Endothelial cell of umbilical vein (primary cell): ENCODE measurements around the gene ZBTB4. TPM values are rescaled to one million over a fixed set of nuclear protein-coding genes. Genes with fewer than 3 reads are reported as not detected.

Source experiments
- BruUV-seq: library from RNA; stranded (reverse); fragments of 400-500 nt; replicated peaks from 2 replicates; lab custom pipeline; 2021; lab: Mats Ljungman, UMichigan
- CTCF ChIA-PET: fragments of 300-600, 350-600 bp; sonication (Branson Sonifier 250); formaldehyde crosslinking; loops from one replicate; lab custom pipeline; 2021; ENCODE audit warnings: antibody characterized with exemption, inconsistent platforms; lab: Charles Lee
- POLR2A ChIA-PET: fragments of 300-600, 350-600 bp; sonication (Branson Sonifier 250); formaldehyde crosslinking; loops from one replicate; lab custom pipeline; 2021; ENCODE audit warnings: antibody characterized with exemption, inconsistent platforms; lab: Charles Lee
- DNase-seq: peaks from one replicate; pipeline ENCODE4 v3.0.0-alpha.2; 2011; ENCODE audit warnings: low read depth, low spot score
- FAIRE-seq: peaks from 2 replicates; lab custom pipeline; 2011; peaks lifted over from hg19 to GRCh38; lab: Jason Lieb, UNC
- H2AFZ ChIP-seq: 2 replicates; pipeline ENCODE4 v1.6.0; 2012; ENCODE audit warnings: low read depth, low read length, control low read depth, inconsistent platforms
- H3K27ac ChIP-seq: 2 replicates; pipeline ENCODE4 v1.5.1; 2011; ENCODE audit warnings: low read depth, mild to moderate bottlenecking, control low read depth, low read length, moderate library complexity; ENCODE audit not compliant: insufficient read depth
- H3K27me3 ChIP-seq, 2 experiments: 2 replicates each; pipeline versions ENCODE4 v1.6.0 to v1.6.1; 2011; ENCODE audit warnings: low read length in 2 of 2, mixed read lengths in 1 of 2; ENCODE audit not compliant: control insufficient read depth in 2 of 2, insufficient read depth in 2 of 2
- H3K36me3 ChIP-seq, 2 experiments: 2 replicates in 1 of 2; 3 replicates in 1 of 2; pipeline ENCODE4 v1.5.1; 2011; ENCODE audit warnings: low read length in 2 of 2, mild to moderate bottlenecking in 1 of 2, moderate library complexity in 1 of 2; ENCODE audit not compliant: control insufficient read depth in 2 of 2, insufficient read depth in 2 of 2; ENCODE audit errors: extremely low read depth in 1 of 2
- H3K4me1 ChIP-seq: 3 replicates; pipeline ENCODE4 v1.5.1; 2011; ENCODE audit warnings: mild to moderate bottlenecking, low read length; ENCODE audit not compliant: control insufficient read depth, insufficient read depth; ENCODE audit errors: extremely low read depth
- H3K4me2 ChIP-seq: 2 replicates; pipeline ENCODE4 v1.6.1; 2011; ENCODE audit warnings: low read length, control low read depth, mixed read lengths; ENCODE audit not compliant: insufficient read depth
- H3K4me3 ChIP-seq, 3 experiments: fragments of 200-600 bp in 1 of 3; sonication (generic), shearing (Covaris generic) in 1 of 3; replicated peaks in 1 of 3; 2 replicates each; pipeline ENCODE4 v1.5.1; 2011 to 2016; ENCODE audit warnings: control low read depth in 3 of 3, low read length in 3 of 3, mild to moderate bottlenecking in 2 of 3, inconsistent platforms in 1 of 3, low read depth in 1 of 3, moderate library complexity in 1 of 3; ENCODE audit not compliant: insufficient read depth in 1 of 3
- H3K79me2 ChIP-seq: 2 replicates; pipeline ENCODE4 v1.6.0; 2012; ENCODE audit warnings: low read length, inconsistent platforms; ENCODE audit not compliant: control insufficient read depth, insufficient read depth
- H3K9ac ChIP-seq: replicated peaks from 2 replicates; pipeline ENCODE3; 2011; ENCODE audit warnings: low read length, control low read depth; ENCODE audit not compliant: insufficient read depth; ENCODE audit errors: extremely low read depth
- H3K9me1 ChIP-seq: replicated peaks from 3 replicates; pipeline ENCODE4 v1.6.0; 2011; ENCODE audit warnings: mild to moderate bottlenecking, low read length; ENCODE audit not compliant: control insufficient read depth, insufficient read depth; ENCODE audit errors: extremely low read depth
- H3K9me3 ChIP-seq: replicated peaks from 2 replicates; pipeline ENCODE4 v1.5.1; 2012; ENCODE audit warnings: low read length, inconsistent platforms; ENCODE audit not compliant: control insufficient read depth, insufficient read depth
- H4K20me1 ChIP-seq: replicated peaks from 2 replicates; pipeline ENCODE3; 2011; ENCODE audit warnings: mild to moderate bottlenecking, low read length; ENCODE audit not compliant: control insufficient read depth, insufficient read depth; ENCODE audit errors: extremely low read depth
- CTCF ChIP-seq, 2 donors: IDR thresholded peaks; 1 replicate in 1 of 2; 2 replicates in 1 of 2; pipeline ENCODE4 v1.5.1; 2011; ENCODE audit warnings: low read length in 2 of 2, mild to moderate bottlenecking in 2 of 2, moderate library complexity in 2 of 2, control low read depth in 1 of 2, inconsistent platforms in 1 of 2, low read depth in 1 of 2; ENCODE audit not compliant: insufficient read depth in 1 of 2; ENCODE audit errors: extremely low read depth in 1 of 2
- EZH2 ChIP-seq: IDR thresholded peaks from 2 replicates; pipeline ENCODE4 v1.6.1; 2012; ENCODE audit warnings: borderline replicate concordance, low read depth, mild to moderate bottlenecking, moderate library complexity, low read length, inconsistent platforms; ENCODE audit not compliant: severe bottlenecking
- GATA2 ChIP-seq: IDR thresholded peaks from 2 replicates; pipeline ENCODE4 v1.7.0; 2011; ENCODE audit warnings: low read depth, mild to moderate bottlenecking, moderate library complexity, mixed read lengths, low read length; ENCODE audit not compliant: insufficient read length, insufficient read depth
- JUN ChIP-seq: IDR thresholded peaks from 2 replicates; pipeline ENCODE4 v1.6.1; 2011; ENCODE audit warnings: borderline replicate concordance, low read depth; ENCODE audit not compliant: insufficient read length, insufficient read depth
- MYC ChIP-seq: IDR thresholded peaks from one replicate; pipeline ENCODE4 v1.6.1; 2011; ENCODE audit warnings: mild to moderate bottlenecking, low read depth, low read length
- POLR2AphosphoS5 ChIP-seq: IDR thresholded peaks from 2 replicates; pipeline ENCODE4 v1.6.1; 2012; ENCODE audit warnings: low read depth, mild to moderate bottlenecking, control low read depth, low read length, moderate library complexity; ENCODE audit not compliant: insufficient read depth
- dilution Hi-C: fragments of 300-500 bp; cut with MboI; formaldehyde crosslinking; loops from one replicate; pipeline ENCODE4 v1.15.0; 2019; ENCODE audit warnings: low sequenced_read_pairs; ENCODE audit not compliant: extremely low pct_ligation_motif_present
- intact Hi-C: fragments of 100-400 bp; cut with micrococcal nuclease; formaldehyde crosslinking; loops from one replicate; pipeline ENCODE4 v1.10.0; 2022
- polyA plus RNA-seq, 4 experiments: library from polyadenylated mRNA; depleted of rRNA in 3 of 4; stranded (reverse) in 3 of 4; unstranded in 1 of 4; fragments of >200 nt; gene quantifications; 2 replicates each; pipeline versions ENCODE4 v1.2.1 to v1.2.3, GENCODE V29; 2011 to 2012; ENCODE audit warnings: missing spikeins in 1 of 4
- total RNA-seq: library from RNA; stranded (reverse); gene quantifications from 2 replicates; pipeline ENCODE4 v1.2.3, GENCODE V29; 2021

ZBTB4 gene
- total and polyA plus RNA-seq, 2 donors (not counting 3 experiments of a cell fraction or from before 2014, with no cell fraction given), result 15.1 to 26.5 TPM

DNA sequence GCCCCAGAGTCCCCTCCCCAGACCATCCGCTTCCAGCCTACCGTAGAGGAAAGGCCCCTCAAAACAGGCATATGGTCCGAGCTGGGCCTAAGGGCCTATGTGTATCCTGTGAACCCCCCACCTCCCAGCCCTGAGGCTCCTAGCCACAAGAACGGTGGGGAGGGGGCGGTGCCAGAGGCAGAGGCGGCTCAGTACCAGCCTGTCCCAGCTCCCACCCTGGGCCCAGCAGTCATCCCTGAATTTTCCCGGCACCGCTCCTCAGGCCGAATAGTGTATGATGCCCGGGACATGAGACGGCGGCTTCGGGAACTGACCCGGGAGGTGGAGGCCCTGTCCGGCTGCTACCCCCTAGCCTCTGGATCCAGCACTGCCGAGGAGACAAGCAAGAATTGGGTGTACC lies 58.2 kb downstream of the ZBTB4 start:
- H2AFZ ChIP-seq, result no peak overlapping the region
- no peaks in the 10 kb centered on the region for H3K36me3 ChIP-seq
- no peak for DNase-seq
- no peaks in the 10 kb centered on the region for H3K4me1 ChIP-seq
- FAIRE-seq, result no peak
- no TSS peak for BruUV-seq
- dilution Hi-C loops, result no loop called here
- no peak overlapping the region for H3K4me2 ChIP-seq
- no peak overlapping the region for H3K27ac ChIP-seq
- no peaks in the 10 kb centered on the region for H3K79me2 ChIP-seq
- intact Hi-C loops, result no loop called here
- H3K27me3 ChIP-seq, result no peaks in the 10 kb centered on the region
- no peaks in the 10 kb centered on the region for H3K9me1 ChIP-seq
- H3K4me3 ChIP-seq, result no peak overlapping the region
- ChIA-PET CTCF (no interaction called here), POLR2A (no interaction called here)
- no peak for TF ChIP-seq CTCF (IDR thresholded peaks at IDR 0.05; ENCODE audit: extremely low read depth in 1 of 2, insufficient read depth in 1 of 2, low read depth in 1 of 2, low read length in 2 of 2)
- TF ChIP-seq MYC, result no peak
- TF ChIP-seq JUN, result no peak
- no peak for TF ChIP-seq GATA2
- TF ChIP-seq POLR2AphosphoS5, result no peak
- TF ChIP-seq EZH2, result no peak
- H4K20me1 ChIP-seq, result no peaks in the 10 kb centered on the region
- H3K9me3 ChIP-seq, result no peaks in the 10 kb centered on the region
- H3K9ac ChIP-seq, result no peak overlapping the region
